Neuronal stem cell (in vitro differentiated cells): Measurements from ENCODE around the gene VSIG10L.

Source experiments
- DNase-seq: peaks from one replicate; pipeline ENCODE4 v3.0.0-alpha.2; 2013; ENCODE audit warnings: low spot score
- H2AFZ ChIP-seq: one replicate; pipeline ENCODE4 v1.6.1; 2013; ENCODE audit warnings: mild to moderate bottlenecking, low read length, inconsistent platforms
- H2AK5ac ChIP-seq: 2 replicates; pipeline ENCODE4 v1.6.1; 2013; ENCODE audit warnings: low read depth, mild to moderate bottlenecking, inconsistent platforms, low read length, moderate library complexity, mixed read lengths
- H2BK120ac ChIP-seq: 2 replicates; pipeline ENCODE4 v1.6.1; 2013; ENCODE audit warnings: low read depth, mild to moderate bottlenecking, inconsistent platforms, low read length, moderate library complexity, mixed read lengths
- H2BK12ac ChIP-seq: one replicate; pipeline ENCODE4 v1.6.1; 2013; ENCODE audit warnings: low read length, inconsistent platforms
- H2BK15ac ChIP-seq: 2 replicates; pipeline ENCODE4 v1.6.1; 2013; ENCODE audit warnings: mild to moderate bottlenecking, low read length, inconsistent platforms, mixed read lengths
- H2BK5ac ChIP-seq: one replicate; pipeline ENCODE4 v1.6.1; 2013; ENCODE audit warnings: inconsistent platforms, mild to moderate bottlenecking, low read length, moderate library complexity
- H3K14ac ChIP-seq: one replicate; pipeline ENCODE4 v1.6.1; 2013; ENCODE audit warnings: low read length, inconsistent platforms
- H3K18ac ChIP-seq: 2 replicates; pipeline ENCODE4 v1.6.1; 2013; ENCODE audit warnings: low read length, inconsistent platforms
- H3K23ac ChIP-seq: 2 replicates; pipeline ENCODE4 v1.6.1; 2013; ENCODE audit warnings: low read depth, mild to moderate bottlenecking, mixed read lengths, low read length, inconsistent platforms; ENCODE audit not compliant: poor library complexity
- H3K27ac ChIP-seq: replicated peaks from 3 replicates; pipeline ENCODE4 v1.5.1; 2013; ENCODE audit warnings: low read length, inconsistent platforms
- H3K27me3 ChIP-seq, 3 experiments: 2 replicates each; pipeline ENCODE4 v1.6.1; 2013; ENCODE audit warnings: low read length in 3 of 3, mild to moderate bottlenecking in 2 of 3, inconsistent platforms in 1 of 3, low read depth in 1 of 3, mixed read lengths in 1 of 3, moderate library complexity in 1 of 3; ENCODE audit not compliant: control insufficient read depth in 3 of 3, insufficient read depth in 3 of 3
- H3K36me3 ChIP-seq, 2 donors: replicated peaks in 1 of 2; 2 replicates each; pipeline ENCODE4 v1.6.1; 2013; ENCODE audit warnings: low read length in 2 of 2; ENCODE audit not compliant: control insufficient read depth in 2 of 2, insufficient read depth in 2 of 2
- H3K4ac ChIP-seq: 2 replicates; pipeline ENCODE4 v1.6.1; 2013; ENCODE audit warnings: inconsistent platforms, mild to moderate bottlenecking, low read length, moderate library complexity
- H3K4me1 ChIP-seq, 2 donors: 1 replicate in 1 of 2; 2 replicates in 1 of 2; pipeline ENCODE4 v1.6.1; 2013; ENCODE audit warnings: low read length in 2 of 2, low read depth in 1 of 2; ENCODE audit not compliant: control insufficient read depth in 2 of 2, insufficient read depth in 1 of 2
- H3K4me2 ChIP-seq: one replicate; pipeline ENCODE4 v1.6.1; 2013; ENCODE audit warnings: mild to moderate bottlenecking, low read length, inconsistent platforms; ENCODE audit not compliant: insufficient read depth, poor library complexity, severe bottlenecking
- H3K4me3 ChIP-seq, 2 donors: 2 replicates each; pipeline ENCODE4 v1.5.1; 2013; ENCODE audit warnings: low read length in 2 of 2, mild to moderate bottlenecking in 2 of 2, inconsistent platforms in 1 of 2, moderate library complexity in 1 of 2
- H3K79me1 ChIP-seq: one replicate; pipeline ENCODE4 v1.6.1; 2013; ENCODE audit warnings: low read depth, mild to moderate bottlenecking, inconsistent platforms, low read length, moderate library complexity
- H3K9ac ChIP-seq: one replicate; pipeline ENCODE4 v1.6.1; 2013; ENCODE audit warnings: mild to moderate bottlenecking, low read depth, low read length, inconsistent platforms; ENCODE audit not compliant: poor library complexity
- H3K9me3 ChIP-seq, 2 donors: replicated peaks in 1 of 2; 2 replicates each; pipeline versions ENCODE3 to v1.6.1; 2013; ENCODE audit warnings: low read length in 2 of 2, mild to moderate bottlenecking in 2 of 2, inconsistent platforms in 1 of 2, low read depth in 1 of 2, mixed read lengths in 1 of 2, moderate library complexity in 1 of 2; ENCODE audit not compliant: control insufficient read depth in 2 of 2, insufficient read depth in 1 of 2
- H4K8ac ChIP-seq: one replicate; pipeline ENCODE4 v1.6.1; 2013; ENCODE audit warnings: low read depth, mild to moderate bottlenecking, inconsistent platforms, low read length, moderate library complexity
- H4K91ac ChIP-seq: one replicate; pipeline ENCODE4 v1.6.1; 2013; ENCODE audit warnings: low read length, low read depth, mild to moderate bottlenecking, inconsistent platforms; ENCODE audit not compliant: poor library complexity
- WGBS, 2 donors: extraction: QIAGEN DNeasy Blood & Tissue Kit; methylation state at CpG; one replicate each; pipeline ENCODE4 v1.1.7; 2013; ENCODE audit warnings: missing lambda C conversion rate in 2 of 2, mixed read lengths in 1 of 2; ENCODE audit not compliant: insufficient read length in 2 of 2, insufficient replicate concordance in 1 of 2; ENCODE audit errors: extremely low coverage in 2 of 2; 5-methylcytosine and 5-hydroxymethylcytosine counted together

The VSIG10L gene

GRCh38 chr19:51323481-51324166 is 18.3 kb downstream of the VSIG10L start:
- H4K8ac ChIP-seq = no peak overlapping the region
- no peak overlapping the region for H4K91ac ChIP-seq
- no peaks in the 10 kb centered on the region for H3K36me3 ChIP-seq
- H3K9ac ChIP-seq = no peak overlapping the region
- H2BK15ac ChIP-seq = no peak overlapping the region
- no peak overlapping the region for H3K14ac ChIP-seq
- no peak overlapping the region for H2BK5ac ChIP-seq
- H3K4me2 ChIP-seq = no peak overlapping the region
- no peak overlapping the region for H2AK5ac ChIP-seq
- H2BK12ac ChIP-seq = no peak overlapping the region
- no peak overlapping the region for H2AFZ ChIP-seq
- no peak overlapping the region for H3K27ac ChIP-seq
- peaks cover 7% of the 10 kb centered on the region for H3K79me1 ChIP-seq
- H3K23ac ChIP-seq = peak overlapping the region; percentile 49
- H3K4me1 ChIP-seq = peaks cover 0 to 3% of the 10 kb centered on the region in 2 donors
- no peak overlapping the region for H2BK120ac ChIP-seq
- no CpG with 5 or more reads among the region's 29 CpGs for WGBS, 2 donors
- peaks cover 0 to 2% of the 10 kb centered on the region in 2 donors for H3K9me3 ChIP-seq
- H3K4me3 ChIP-seq = no peak overlapping the region
- peaks cover 0 to 21% (median 3%) of the 10 kb centered on the region in 3 experiments for H3K27me3 ChIP-seq
- DNase-seq = no peak
- H3K18ac ChIP-seq = peak overlapping the region; percentile 51
- H3K4ac ChIP-seq = no peak overlapping the region

GRCh38 chr19:51321799-51322198 is 20.1 kb downstream of the VSIG10L start:
- Histone ChIP-seq H3K4me2 (no peak overlapping the region), H2AK5ac (no peak overlapping the region), H3K4me3 (no peak overlapping the region), H2BK15ac (peak overlapping the region; percentile 47), H2BK120ac (no peak overlapping the region), H3K79me1 (peaks cover 7% of the 10 kb centered on the region), H2BK5ac (no peak overlapping the region), H3K9ac (no peak overlapping the region), H2BK12ac (peak overlapping the region; percentile 50), H3K27me3 (peaks cover 0 to 19% (median 0%) of the 10 kb centered on the region in 3 experiments), H4K8ac (no peak overlapping the region), H3K27ac (no peak overlapping the region), H3K4ac (no peak overlapping the region), H3K23ac (peak overlapping the region; percentile 45), H2AFZ (no peak overlapping the region), H3K18ac (peak overlapping the region; percentile 33), H3K4me1 (no peaks in the 10 kb centered on the region), H3K14ac (peak overlapping the region; percentile 91), H3K9me3 (peaks cover 0 to 2% of the 10 kb centered on the region in 2 donors), H4K91ac (no peak overlapping the region), H3K36me3 (no peaks in the 10 kb centered on the region)
- WGBS, 2 donors = no CpG with 5 or more reads among the region's 14 CpGs
- no peak for DNase-seq

GRCh38 chr19:51320280-51320657 is 21.7 kb downstream of the VSIG10L start:
- Histone ChIP-seq H3K23ac (no peak overlapping the region), H2BK120ac (no peak overlapping the region), H3K4me2 (no peak overlapping the region), H3K18ac (peak overlapping the region; percentile 52), H3K36me3 (no peaks in the 10 kb centered on the region), H3K27me3 (peaks cover 0 to 12% (median 0%) of the 10 kb centered on the region in 3 experiments), H2BK15ac (no peak overlapping the region), H3K9me3 (peaks cover 0 to 2% of the 10 kb centered on the region in 2 donors), H3K4me3 (no peak overlapping the region), H3K9ac (no peak overlapping the region), H3K14ac (peak overlapping the region; percentile 63), H3K4me1 (no peaks in the 10 kb centered on the region), H3K4ac (no peak overlapping the region), H3K79me1 (peaks cover 7% of the 10 kb centered on the region), H2BK12ac (no peak overlapping the region), H3K27ac (no peak overlapping the region), H2AK5ac (peak overlapping the region; percentile 60), H4K8ac (no peak overlapping the region), H2BK5ac (no peak overlapping the region), H2AFZ (no peak overlapping the region), H4K91ac (no peak overlapping the region)
- WGBS, 2 donors = no CpG with 5 or more reads among the region's 14 CpGs
- no peak for DNase-seq

DNA sequence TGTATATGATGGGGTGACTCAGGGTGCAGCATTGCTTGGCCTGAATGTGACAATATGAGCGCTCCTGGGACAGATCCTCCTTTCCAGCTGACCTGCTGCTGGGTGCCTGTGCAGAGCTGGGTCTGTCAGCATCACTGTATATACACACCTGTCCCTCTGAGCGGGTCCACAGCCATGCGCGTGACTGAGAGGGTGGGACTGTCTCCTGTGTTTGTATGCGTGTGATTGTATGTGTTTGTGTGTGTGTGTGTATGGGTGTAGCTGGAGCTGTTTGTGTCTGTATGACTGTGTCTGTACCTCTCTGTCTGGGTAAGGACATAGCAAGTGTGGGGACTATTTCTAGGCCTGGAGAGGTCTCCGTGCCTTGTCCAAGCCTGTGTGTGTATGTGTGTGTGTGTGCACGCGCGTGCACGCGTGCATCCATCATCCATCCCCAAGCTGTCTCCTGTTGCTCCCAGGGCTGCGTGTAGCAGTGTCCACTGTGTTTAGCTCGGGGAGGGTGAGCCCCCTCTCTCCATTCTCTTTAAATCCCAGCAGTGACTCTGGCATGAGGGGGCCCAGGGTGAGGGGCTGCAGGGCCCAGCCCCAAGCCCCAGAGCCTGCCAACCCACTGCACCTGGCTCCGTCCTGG is 22.2 kb downstream of the VSIG10L start:
- Histone ChIP-seq H2BK12ac (no peak overlapping the region), H3K27me3 (peaks cover 0 to 12% (median 0%) of the 10 kb centered on the region in 3 experiments), H2AK5ac (peak overlapping the region; percentile 60), H3K36me3 (no peaks in the 10 kb centered on the region), H3K4me1 (no peaks in the 10 kb centered on the region), H4K91ac (no peak overlapping the region), H3K4me2 (no peak overlapping the region), H3K79me1 (peaks cover 7% of the 10 kb centered on the region), H3K9me3 (peaks cover 0 to 2% of the 10 kb centered on the region in 2 donors), H3K4ac (no peak overlapping the region), H2BK15ac (no peak overlapping the region), H3K4me3 (peak overlapping the region in 1 of 2 donors; percentile 22), H3K27ac (no peak overlapping the region), H2BK5ac (no peak overlapping the region), H3K9ac (peak overlapping the region; percentile 55), H3K14ac (no peak overlapping the region), H3K23ac (peak overlapping the region; percentile 61), H4K8ac (no peak overlapping the region), H2BK120ac (no peak overlapping the region), H2AFZ (no peak overlapping the region), H3K18ac (no peak overlapping the region)
- DNase-seq = no peak
- no CpG with 5 or more reads among the region's 14 CpGs for WGBS, 2 donors
